ENCODE measurements around the gene FAM186B.
"Not testable (repeated sequence)": the region's sequence is repeated elsewhere in the genome, so short reads cannot be mapped to it uniquely, and the experiment has no call there.

Gene FAM186B

GRCh38 chr12:49635036-49635435 lies 29.6 kb upstream of the FAM186B start:
- DNase-seq = no peak

DNA sequence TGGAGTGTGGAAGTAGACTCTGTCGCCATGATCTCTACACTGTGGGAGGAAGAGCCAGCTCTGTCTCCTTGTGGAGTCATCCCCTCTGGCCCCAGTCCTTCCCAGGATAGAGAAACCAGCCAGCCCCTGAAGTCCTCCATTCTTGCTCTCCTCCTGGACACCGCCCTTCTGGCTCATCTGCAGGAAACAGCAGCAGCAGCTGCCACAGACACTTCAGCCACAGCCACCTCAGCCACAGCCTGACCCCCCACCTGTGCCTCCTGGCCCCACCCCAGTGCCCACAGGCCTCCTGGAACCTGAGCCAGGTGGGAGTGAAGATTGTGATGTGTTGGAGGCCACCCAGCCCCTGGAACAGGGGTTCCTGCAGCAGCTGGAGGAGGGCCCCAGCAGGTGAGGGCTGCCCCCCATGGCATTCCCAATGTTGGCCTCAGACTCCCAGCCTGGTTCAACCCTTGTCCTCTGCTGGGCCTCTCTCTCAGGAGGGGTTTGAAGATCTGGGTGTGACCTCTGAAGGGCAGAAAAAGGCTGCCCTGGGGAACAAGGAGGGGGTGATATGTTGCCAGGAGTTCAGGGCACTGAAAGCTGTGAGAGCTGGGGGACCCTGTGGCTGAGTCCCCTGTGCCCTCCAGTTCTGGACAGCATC lies 28.4 kb upstream of the FAM186B start:
- DNase-seq = no peak

GRCh38 chr12:49632986-49633702 lies 27.7 kb upstream of the FAM186B start:
- no peak for DNase-seq

GRCh38 chr12:49632401-49632800 lies 27.0 kb upstream of the FAM186B start:
- no peak for DNase-seq

- DNase-seq = no peak
Observed at GRCh38 chr12:49631336-49631907, 26.0 kb upstream of the FAM186B start.

DNA sequence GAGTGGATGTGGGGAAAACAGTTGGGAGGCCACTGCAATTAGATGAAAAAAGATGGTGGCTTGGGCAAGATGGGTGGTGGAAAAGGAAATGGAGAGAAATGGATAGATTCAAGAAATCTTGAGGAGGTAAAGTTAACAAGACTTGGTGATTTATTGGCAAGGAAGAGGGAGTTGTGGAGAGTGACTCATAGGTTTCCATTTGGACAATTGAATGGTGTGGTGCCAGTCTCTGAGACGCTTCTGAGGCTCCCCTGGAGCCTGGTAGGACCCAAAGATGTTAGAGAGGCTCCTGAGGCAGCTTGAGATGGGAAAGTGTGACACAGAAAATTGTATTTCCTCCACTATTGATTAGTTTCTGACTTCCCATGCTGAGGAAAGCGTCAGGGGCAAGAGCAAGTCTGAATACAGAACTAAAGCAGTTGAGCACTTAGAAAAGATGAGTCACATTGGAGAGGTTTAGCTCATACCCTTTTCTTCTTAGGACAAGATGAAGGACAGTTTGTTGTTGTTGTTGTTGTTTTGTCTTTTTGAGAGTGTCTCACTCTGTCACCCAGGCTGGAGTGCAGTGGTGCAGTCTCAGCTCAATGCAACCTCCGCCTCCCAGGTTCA lies 22.4 kb upstream of the FAM186B start:
- no peak for DNase-seq

- DNase-seq = no peak
Observed at GRCh38 chr12:49626836-49627235, 21.4 kb upstream of the FAM186B start.

- DNase-seq = no peak
Observed at GRCh38 chr12:49626169-49626835, 20.9 kb upstream of the FAM186B start.

- no peak for DNase-seq
Observed at GRCh38 chr12:49624921-49625577, 19.6 kb upstream of the FAM186B start.

GRCh38 chr12:49623142-49623904 lies 17.9 kb upstream of the FAM186B start, which contains the start of gene PRPF40B:
Gene PRPF40B, plus strand, starts transcription at chr12:49623561. Its CDS starts 30 bp downstream, at chr12:49623591.
- peak; percentile 78 to 88 for DNase-seq

DNA sequence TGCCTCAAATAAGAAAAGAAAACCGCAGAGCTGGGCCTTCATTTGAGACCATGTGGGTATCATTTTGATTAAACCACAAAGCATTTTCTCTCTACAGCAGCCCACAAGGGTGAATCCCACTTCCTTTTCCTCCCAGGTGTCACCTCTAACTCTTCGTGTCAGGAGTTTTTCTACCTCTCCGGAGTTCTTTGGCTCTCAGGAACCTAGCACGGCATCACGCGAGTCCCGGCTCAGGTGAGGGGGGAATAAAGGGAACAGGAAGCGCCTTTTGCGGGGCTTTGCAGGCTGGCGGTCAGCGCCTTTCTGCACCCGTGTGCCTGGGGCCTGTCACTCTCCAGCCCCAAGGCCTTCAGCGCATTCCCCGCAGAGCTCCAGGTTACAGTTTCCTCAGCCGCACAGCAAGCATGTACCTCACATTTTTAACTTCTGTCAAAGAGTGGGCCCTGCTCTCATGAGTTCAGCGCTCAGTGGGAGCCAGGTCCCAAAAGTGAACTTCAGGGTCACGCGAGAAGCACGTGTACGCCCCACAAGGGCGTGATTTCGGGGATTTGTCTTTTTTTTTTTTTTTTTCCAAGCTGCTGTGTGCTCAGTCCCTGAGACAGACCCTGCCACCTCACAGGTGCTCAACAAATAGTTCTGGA lies 17.2 kb upstream of the FAM186B start:
- DNase-seq = no peak

DNA sequence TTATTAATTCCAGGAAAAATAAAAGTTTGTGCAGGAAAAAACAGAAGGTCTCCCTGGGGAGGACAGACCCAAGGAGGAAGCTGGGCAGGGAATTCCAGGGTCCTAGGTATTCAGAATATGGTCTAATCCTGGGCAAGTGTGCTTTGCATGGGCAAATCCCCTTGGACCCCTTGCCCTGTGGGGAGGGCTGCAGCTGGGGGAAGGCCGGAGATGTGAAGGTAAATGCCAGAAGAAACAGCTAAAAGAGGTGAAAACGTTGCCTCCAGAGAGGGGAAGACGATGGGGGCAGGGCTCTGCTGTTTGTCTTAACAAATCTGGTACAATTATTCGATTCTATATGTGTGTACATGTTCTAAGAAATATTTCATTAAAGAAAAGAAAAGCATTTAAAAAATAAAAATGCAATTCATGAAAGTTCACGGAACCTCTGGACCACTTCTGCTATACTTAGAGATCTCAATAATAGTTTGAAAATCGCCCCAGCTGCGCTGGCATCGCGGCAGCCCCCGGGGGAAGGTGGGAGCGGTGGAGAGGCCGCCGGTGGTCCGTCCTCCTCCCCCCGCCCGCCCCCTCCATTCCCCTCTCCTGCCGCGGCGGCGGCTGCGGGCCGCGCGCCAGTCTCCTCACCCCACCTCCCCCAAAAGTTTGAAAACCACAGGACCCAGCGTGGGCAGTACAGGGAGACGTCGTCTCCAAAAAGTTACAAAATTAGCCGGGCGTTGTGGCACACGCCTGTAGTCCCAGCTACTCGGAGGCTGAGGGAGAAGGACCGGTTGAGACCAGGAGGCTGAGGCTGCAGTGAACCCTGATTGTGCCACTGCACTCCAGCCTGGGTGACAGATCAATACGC lies 16.4 kb upstream of the FAM186B start:
- no peak for DNase-seq

DNA sequence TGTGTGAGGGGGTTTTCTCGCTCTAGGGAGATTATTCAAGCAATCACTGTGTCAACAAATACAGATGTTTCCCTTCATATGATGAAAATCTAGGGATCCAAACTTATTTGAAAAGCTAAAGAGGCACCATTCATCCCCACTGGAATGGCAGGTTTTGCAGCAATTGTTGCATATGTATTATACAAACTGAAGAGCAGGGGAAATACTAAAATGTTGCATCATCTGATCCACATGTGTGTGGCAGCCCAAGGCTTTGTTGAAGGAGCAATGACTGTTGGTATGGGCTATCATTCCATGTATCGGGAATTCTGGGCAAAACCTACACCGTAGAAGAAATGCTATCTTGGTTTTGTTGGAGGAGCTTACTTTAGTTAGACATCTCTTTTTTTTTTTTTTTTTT lies 13.8 kb upstream of the FAM186B start:
- no peak for DNase-seq

DNA sequence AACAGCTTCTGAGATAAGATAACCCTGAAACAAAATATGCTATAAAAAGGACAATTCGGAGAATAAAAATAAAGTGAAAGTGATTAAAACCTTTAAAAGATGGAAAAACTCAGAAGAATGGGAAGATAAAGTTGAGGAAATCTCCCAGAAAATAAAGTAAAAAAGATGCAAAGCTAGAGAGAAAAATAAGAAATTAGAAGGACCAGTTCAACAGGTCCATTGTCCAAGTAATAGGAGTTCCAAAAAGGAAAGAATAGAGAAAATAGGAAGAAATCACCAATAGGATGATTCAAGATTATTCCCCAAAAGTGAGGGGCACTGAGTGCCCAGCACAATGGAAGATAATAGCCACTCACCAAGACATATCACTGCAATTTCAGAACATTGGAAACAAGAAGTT lies 13.1 kb upstream of the FAM186B start:
- no peak for DNase-seq

- DNase-seq = peak in 1 of 2 experiments; percentile 7
Observed at GRCh38 chr12:49616533-49617219, 11.2 kb upstream of the FAM186B start.

GRCh38 chr12:49615725-49616124 lies 10.3 kb upstream of the FAM186B start:
- no peak for DNase-seq

DNA sequence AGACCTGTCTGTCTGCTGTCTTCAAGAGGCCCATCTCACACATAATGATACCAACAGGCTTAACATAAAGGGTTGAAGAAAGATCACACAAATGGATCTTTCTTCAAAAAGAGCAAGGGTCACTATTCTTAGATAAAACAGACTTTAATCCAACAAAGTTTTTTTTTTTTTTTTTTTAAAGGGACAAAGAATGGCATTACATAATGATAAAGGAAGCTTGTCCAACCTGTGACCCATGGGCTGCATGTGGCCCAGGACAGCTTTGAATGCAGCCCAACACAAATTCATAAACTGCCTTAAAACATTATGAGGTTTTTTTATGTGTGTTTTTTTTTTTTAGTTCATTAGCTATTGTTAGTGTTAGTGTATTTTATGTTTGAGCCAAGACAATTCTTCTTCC lies 6.8 kb upstream of the FAM186B start:
- DNase-seq = no peak

DNA sequence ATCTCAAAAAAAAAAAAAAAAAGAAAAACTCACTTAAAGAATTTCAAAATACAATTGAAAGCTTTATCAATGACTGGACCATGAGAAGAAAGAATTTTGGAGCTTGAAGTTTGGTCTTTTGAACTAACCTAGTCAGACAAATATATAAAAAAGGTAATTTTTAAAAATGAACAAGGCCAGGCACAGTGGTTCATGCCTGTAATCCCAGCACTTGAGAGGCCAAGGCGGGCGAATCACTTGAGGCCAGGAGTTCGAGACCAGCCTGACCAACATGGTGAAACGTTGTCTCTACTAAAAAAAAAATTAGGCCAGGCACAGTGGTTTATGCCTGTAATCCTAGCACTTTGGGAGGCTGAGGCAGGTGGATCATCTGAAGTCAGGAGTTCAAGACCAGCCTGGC lies 5.3 kb upstream of the FAM186B start:
- DNase-seq = not testable (repeated sequence)

GRCh38 chr12:49609875-49610154 lies 4.4 kb upstream of the FAM186B start:
- no peak for DNase-seq
